VCaP (cell line): ENCODE results near the gene MAP3K9.

Experiments
- H3K27ac ChIP-seq: fragments of 450-650 bp; 2 replicates; pipeline ENCODE4 v1.5.1; 2017
- CTCF ChIP-seq: fragments of 450-650 bp; conservative IDR thresholded peaks from 2 replicates; pipeline ENCODE4 v1.5.1; 2017; ENCODE audit warnings: mild to moderate bottlenecking, moderate library complexity

The MAP3K9 gene

DNA sequence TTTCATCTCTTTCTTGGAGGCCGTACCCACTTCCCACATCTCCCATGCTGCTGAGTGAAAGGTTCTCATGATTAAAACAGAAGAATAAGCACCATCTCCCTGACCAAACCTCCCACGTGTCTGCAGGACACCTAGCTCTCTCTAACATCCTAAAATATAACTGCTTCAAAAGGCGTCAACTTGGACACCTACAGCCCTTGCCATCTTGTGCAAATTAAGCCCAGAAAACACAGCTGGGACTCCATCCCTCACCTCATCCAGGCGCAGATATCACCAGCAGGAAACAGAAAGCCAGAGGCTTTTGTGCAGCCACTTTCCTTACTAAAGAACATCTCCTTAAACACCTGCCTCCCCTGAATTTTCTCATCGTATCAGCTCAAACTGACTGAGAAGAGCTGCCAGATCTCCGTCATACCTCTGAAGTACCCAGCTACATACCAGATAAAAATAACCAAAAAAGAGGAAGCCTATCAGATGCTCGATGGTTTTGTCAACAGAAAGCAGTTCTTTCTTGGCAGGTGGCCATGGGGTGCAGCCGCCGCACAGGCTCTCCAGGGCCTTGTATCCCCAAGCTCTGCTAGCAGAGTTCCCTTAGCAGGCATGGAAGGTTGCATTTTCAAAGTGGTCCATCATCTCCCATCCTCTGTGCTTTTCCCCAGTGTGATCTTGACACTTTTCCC, 28.8 kb downstream of the MAP3K9 start:
- no peak for TF ChIP-seq CTCF
- H3K27ac ChIP-seq: no peak overlapping the region

- H3K27ac ChIP-seq: no peak overlapping the region
These were observed 29.6 kb downstream of the MAP3K9 start for GRCh38 chr14:70779667-70780066.

GRCh38 chr14:70776197-70776596, 33.1 kb downstream of the MAP3K9 start:
- no peak overlapping the region for H3K27ac ChIP-seq
- no peak for TF ChIP-seq CTCF

More at GRCh38 chr14:70779667-70780066, 29.6 kb downstream of the MAP3K9 start:
- no peak for TF ChIP-seq CTCF

DNA sequence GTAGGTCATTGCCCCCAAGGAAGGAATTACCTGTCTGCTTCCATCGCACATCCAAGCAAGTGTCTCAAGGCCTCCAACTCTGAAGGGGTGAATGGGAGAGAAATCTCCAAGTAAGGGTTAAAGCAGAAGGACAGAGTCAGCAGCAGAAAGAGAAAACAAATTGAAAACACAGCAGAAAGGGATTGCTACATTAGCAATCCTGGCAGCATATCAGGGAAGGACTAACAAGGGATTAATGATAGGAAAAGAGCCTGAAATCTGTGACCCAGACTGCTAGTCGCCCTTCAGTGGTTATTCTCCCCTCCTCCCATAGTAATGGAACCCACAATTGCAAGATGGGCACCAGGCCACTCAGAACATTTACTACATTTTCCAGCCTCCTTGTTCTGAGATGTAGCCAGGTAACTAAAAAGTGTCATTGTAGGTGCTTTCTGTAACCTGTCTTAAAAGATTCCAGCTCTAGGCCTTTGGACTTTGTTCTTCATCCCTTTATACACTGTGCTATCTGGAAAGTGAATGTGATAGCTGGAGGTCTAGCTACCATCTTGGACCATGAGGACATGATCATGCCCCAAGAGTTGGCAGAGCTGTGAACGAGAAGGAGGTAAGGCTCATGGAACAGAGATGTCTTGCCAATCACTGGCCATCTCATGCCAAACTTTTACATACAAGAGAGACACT, 36.0 kb downstream of the MAP3K9 start:
- H3K27ac ChIP-seq: no peak overlapping the region
- TF ChIP-seq CTCF: no peak

DNA sequence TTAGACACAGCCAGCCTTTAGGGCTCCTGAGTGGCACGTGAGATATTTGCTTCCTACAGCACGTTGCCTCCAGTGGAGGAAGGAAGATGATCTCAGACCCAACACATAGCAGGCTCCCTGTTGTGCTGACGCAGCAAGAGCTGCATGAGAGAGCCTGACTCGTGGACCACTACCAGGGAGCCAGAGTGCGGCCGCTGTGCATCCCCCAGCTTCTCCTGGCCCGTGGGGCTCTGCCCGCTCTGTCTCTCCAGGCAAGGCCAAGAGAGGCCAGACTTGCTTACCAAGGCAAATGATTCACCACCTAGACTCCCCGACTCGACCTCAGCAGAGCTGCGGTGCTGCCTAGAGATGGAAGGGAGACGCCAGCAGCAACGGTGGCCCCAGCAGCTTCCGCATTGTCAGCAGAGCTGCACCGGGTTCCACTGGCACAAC, 37.5 kb downstream of the MAP3K9 start:
- TF ChIP-seq CTCF: no peak

DNA sequence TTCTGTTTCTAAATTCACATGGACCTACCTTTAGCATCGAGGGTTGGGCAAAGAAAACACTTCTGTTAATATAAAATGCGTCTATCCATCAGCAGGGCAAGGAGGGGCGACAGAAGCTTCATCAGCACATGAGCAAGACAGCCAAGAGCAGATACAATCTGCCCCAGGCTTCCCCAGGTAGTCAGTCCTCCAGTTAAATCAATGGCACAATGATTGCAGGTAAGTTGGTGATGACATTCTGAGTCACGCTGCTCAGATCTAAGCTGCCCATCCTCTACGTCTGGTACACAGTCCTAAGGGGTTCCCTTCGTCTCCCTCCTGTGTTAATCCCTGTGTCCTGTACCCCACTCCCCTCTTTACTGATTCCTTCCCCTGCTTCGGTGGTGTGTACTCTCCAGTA, 38.8 kb downstream of the MAP3K9 start:
- TF ChIP-seq CTCF: no peak
- no peak overlapping the region for H3K27ac ChIP-seq

More for the DNA sequence above, 37.5 kb downstream of the MAP3K9 start:
- no peak overlapping the region for H3K27ac ChIP-seq

DNA sequence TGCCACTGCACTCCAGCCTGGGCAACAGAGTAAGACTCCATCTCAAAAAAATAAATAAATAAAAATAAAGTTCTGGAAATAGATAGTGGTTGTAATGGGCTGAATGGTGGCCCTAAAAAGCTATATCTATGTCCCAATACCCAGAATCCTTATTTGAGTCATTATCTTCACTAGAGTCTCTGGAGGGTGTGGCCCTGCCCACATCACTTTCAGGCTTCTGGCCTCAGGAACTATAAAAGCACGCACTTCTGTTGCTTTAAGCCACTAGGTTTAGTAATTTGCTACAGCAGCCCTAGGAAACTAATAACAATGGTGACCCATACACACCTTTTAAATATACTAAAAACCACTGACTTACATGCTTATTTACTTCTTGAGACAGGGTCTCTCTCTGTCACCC, 49.9 kb downstream of the MAP3K9 start:
- no peak overlapping the region for H3K27ac ChIP-seq
- no peak for TF ChIP-seq CTCF
